ENCODE data around the gene TMEM60. TPM values are rescaled to one million over a fixed set of nuclear protein-coding genes. Genes with fewer than 3 reads are reported as not detected.
A peak's percentile ranks its signal among the peaks of the same experiment; 100 is the strongest.

TMEM60 gene
- total and polyA plus RNA-seq, 10 donors = 10.1 to 33.1 (median 18.6) TPM

DNA sequence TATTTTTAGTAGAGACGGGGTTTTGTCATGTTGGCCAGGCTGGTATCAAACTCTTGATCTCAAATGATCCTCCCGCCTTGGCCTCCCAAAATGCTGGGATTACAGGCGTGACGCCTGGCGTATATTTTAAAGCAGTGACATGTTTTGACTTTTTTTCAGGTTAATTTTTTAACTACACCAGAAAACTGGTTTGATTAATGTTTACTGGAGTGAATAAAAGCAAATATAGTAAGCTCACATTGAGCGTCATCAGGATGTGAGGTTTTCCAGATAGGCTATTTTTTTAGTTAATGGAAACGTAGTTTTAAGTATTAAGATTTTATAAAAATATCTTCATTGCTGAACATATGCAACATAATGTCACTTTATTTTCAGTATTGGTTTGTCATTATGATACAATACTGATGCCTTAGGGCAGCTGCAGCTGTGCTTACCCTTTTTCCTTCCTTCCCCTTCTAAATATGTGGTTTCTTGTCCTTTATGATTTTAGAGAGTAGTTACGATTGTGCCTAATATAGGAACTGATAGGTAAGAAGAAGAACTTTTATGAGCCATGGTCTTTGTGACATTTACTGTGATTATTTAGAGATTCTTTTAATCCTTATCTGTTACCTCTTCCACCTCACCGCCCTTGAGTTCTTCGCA, 37.3 kb downstream of the TMEM60 start:
- no peak for DNase-seq
- H3K4me3 ChIP-seq = no peak overlapping the region
- H3K36me3 ChIP-seq = peaks cover 0 to 15% (median 1%) of the 10 kb centered on the region in 6 donors
- no peak overlapping the region for H3K27ac ChIP-seq
- WGBS, 5 donors = 81 to 86% (median 85%) methylated on average over 10 of the region's 10 CpGs
- intact Hi-C loops (cut with DNase I; ENCODE audit: low total_unique reads) = no loop called here
- H3K9me3 ChIP-seq = no peaks in the 10 kb centered on the region
- peaks cover 17 to 93% (median 57%) of the 10 kb centered on the region in 6 donors for H3K4me1 ChIP-seq
- no peak for TF ChIP-seq POLR2AphosphoS5 (IDR thresholded peaks at IDR 0.05)
- TF ChIP-seq, protein P1, sequence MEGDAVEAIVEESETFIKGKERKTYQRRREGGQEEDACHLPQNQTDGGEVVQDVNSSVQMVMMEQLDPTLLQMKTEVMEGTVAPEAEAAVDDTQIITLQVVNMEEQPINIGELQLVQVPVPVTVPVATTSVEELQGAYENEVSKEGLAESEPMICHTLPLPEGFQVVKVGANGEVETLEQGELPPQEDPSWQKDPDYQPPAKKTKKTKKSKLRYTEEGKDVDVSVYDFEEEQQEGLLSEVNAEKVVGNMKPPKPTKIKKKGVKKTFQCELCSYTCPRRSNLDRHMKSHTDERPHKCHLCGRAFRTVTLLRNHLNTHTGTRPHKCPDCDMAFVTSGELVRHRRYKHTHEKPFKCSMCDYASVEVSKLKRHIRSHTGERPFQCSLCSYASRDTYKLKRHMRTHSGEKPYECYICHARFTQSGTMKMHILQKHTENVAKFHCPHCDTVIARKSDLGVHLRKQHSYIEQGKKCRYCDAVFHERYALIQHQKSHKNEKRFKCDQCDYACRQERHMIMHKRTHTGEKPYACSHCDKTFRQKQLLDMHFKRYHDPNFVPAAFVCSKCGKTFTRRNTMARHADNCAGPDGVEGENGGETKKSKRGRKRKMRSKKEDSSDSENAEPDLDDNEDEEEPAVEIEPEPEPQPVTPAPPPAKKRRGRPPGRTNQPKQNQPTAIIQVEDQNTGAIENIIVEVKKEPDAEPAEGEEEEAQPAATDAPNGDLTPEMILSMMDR (IDR thresholded peaks at IDR 0.05 in 8 of 11, conservative IDR thresholded peaks at IDR 0.05 in 3 of 11) = no peak
- no peak for TF ChIP-seq POLR2A (IDR thresholded peaks at IDR 0.05)
- H3K27me3 ChIP-seq (replicated peaks in 1 of 7) = no peaks in the 10 kb centered on the region

DNA sequence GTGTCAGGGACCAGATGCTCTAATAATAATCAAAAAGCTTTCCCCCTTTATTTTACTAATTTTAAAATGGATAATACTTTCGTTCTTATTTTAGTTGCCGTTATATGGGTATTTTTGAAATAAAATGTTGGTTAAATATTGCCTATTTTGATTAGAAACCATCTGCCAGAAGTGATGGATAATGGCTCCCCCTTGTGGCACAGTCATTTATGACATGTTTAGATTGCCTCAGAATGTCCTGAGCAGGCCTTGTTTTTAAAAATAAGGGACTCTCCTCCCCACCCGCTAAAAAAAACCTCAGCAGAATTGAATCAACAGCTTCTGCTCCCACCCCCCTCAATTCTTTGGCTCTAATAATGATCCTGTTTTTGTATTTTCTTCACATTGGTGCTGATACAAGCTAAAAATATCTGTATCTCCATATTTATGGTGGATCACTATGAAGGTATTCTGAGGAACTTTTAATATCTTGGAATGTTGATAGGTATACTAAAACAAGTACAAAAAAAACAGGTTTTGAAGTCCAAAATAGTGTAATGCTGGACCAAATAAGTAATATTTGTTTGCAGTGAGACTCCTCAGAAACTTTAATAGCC, 38.8 kb downstream of the TMEM60 start:
- no peak for DNase-seq

DNA sequence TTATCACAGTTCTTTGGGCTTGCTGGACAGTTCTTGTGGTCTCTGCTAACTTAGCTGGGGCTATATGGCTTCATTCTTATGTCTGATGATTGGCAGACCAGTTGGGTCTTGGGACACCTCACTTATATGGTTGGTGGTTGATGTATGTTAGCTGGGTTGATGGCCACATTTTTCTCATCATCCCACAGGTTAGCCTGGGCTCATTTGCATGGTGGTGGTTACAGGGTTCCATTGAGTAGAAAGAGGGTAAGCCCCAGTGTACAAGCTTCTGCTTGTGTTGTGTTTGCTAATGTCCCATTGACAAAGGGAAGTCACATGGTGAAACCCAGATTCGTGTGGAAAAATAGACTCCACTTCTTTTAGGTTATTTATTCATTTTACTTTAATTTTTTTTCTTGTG, 40.6 kb downstream of the TMEM60 start:
- Histone ChIP-seq H3K27me3 (replicated peaks in 1 of 7) (no peaks in the 10 kb centered on the region), H3K4me3 (no peak overlapping the region), H3K4me1 (peaks cover 13 to 84% (median 41%) of the 10 kb centered on the region in 6 donors), H3K9me3 (no peaks in the 10 kb centered on the region), H3K36me3 (peaks cover 0 to 14% (median 0%) of the 10 kb centered on the region in 6 donors), H3K27ac (peak overlapping the region in 2 of 8 donors; percentile 14 to 15)
- TF ChIP-seq, protein P1 (IDR thresholded peaks at IDR 0.05 in 8 of 11, conservative IDR thresholded peaks at IDR 0.05 in 3 of 11) = no peak
- no peak for TF ChIP-seq POLR2AphosphoS5 (IDR thresholded peaks at IDR 0.05)
- TF ChIP-seq POLR2A (IDR thresholded peaks at IDR 0.05) = no peak
- DNase-seq = peak; percentile 15
- intact Hi-C loops (cut with DNase I; ENCODE audit: low total_unique reads) = loop anchor here (5.0 to 10.0 kb wide), 2 partner anchors 63 to 105 kb away; partner anchors contain the start of gene RSBN1L
- WGBS, 5 donors = 4 to 14% (median 11%) methylated on average over 1 of the region's 1 CpG

More for the DNA sequence above, 38.8 kb downstream of the TMEM60 start:
- WGBS, 5 donors = 1 to 8% (median 5%) methylated on average over 3 of the region's 3 CpGs
- intact Hi-C loops (cut with DNase I; ENCODE audit: low total_unique reads) = loop anchor here (5.0 to 10.0 kb wide), 2 partner anchors 65 to 107 kb away; partner anchors contain the start of gene RSBN1L
- Histone ChIP-seq H3K4me3 (no peak overlapping the region), H3K27me3 (replicated peaks in 1 of 7) (no peaks in the 10 kb centered on the region), H3K36me3 (peaks cover 0 to 14% (median 0%) of the 10 kb centered on the region in 6 donors), H3K4me1 (peaks cover 17 to 84% (median 52%) of the 10 kb centered on the region in 6 donors), H3K27ac (peak overlapping the region in 4 of 8 donors; percentile 10 to 47 (median 15)), H3K9me3 (no peaks in the 10 kb centered on the region)
- no peak for TF ChIP-seq POLR2A (IDR thresholded peaks at IDR 0.05)
- TF ChIP-seq, protein P1 (IDR thresholded peaks at IDR 0.05 in 8 of 11, conservative IDR thresholded peaks at IDR 0.05 in 3 of 11) = peak; percentile 63 to 85 (median 78)

DNA sequence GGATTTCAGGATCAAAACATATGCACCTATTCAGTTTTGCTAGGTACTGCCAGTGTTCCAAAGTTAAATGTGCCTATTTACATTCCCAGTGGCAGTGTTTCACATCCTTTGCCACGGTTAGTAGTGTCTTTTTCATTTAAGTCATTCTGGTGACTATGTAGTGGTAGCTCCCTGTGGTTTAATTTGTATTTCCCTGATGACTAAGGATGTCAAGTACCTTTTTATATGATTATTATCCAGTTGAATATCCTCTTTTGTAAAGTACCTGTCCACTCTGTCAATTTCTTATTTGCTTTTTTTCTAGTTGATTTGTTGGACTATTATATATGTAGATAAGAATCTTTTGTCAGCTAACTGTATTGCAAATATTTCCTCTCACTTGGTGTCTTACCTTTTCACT, 45.1 kb downstream of the TMEM60 start:
- Histone ChIP-seq H3K4me3 (no peak overlapping the region), H3K36me3 (peaks cover 0 to 50% (median 3%) of the 10 kb centered on the region in 6 donors), H3K27me3 (replicated peaks in 1 of 7) (no peaks in the 10 kb centered on the region), H3K4me1 (peaks cover 0 to 57% (median 19%) of the 10 kb centered on the region in 6 donors), H3K27ac (no peak overlapping the region), H3K9me3 (no peaks in the 10 kb centered on the region)
- no peak for DNase-seq
- intact Hi-C loops (cut with DNase I; ENCODE audit: low total_unique reads) = loop anchor here (10.0 kb wide), 1 partner anchor 58 kb away; the partner anchor contains the start of gene RSBN1L
- no peak for TF ChIP-seq POLR2AphosphoS5 (IDR thresholded peaks at IDR 0.05)
- TF ChIP-seq POLR2A (IDR thresholded peaks at IDR 0.05) = no peak
- WGBS, 5 donors = 30 to 54% (median 45%) methylated on average over 1 of the region's 1 CpG
